NCI-H526 (cell line): Measurements from ENCODE around the gene GAST.

Experiments used
- DNase-seq, 2 experiments: peaks; one replicate each; lab custom pipeline; 2025; lab: John Stamatoyannopoulos, UW

The GAST gene

GRCh38 chr17:41739661-41740352, 27.7 kb downstream of the GAST start:
- peak in 1 of 2 experiments; percentile 41 for DNase-seq

- no peak for DNase-seq
Measured at GRCh38 chr17:41740506-41740905, 28.4 kb downstream of the GAST start.

- no peak for DNase-seq
Measured at GRCh38 chr17:41741709-41742108, 29.6 kb downstream of the GAST start.

GRCh38 chr17:41748275-41748674, 36.1 kb downstream of the GAST start:
- no peak for DNase-seq

GRCh38 chr17:41750862-41751261, 38.7 kb downstream of the GAST start:
- DNase-seq: no peak

GRCh38 chr17:41751288-41751687, 39.2 kb downstream of the GAST start:
- no peak for DNase-seq

GRCh38 chr17:41754066-41754465, 41.9 kb downstream of the GAST start:
- no peak for DNase-seq

GRCh38 chr17:41758601-41759000, 46.5 kb downstream of the GAST start:
- no peak for DNase-seq

GRCh38 chr17:41760878-41761277, 48.7 kb downstream of the GAST start:
- DNase-seq: no peak

- no peak for DNase-seq
Measured at GRCh38 chr17:41762391-41762790, 50.3 kb downstream of the GAST start.

GRCh38 chr17:41762841-41763240, 50.7 kb downstream of the GAST start:
- DNase-seq: no peak

- no peak for DNase-seq
Measured at GRCh38 chr17:41763327-41763726, 51.2 kb downstream of the GAST start.
